ENCODE results near the gene COIL.
A peak's percentile ranks its signal among the peaks of the same experiment; 100 is the strongest.

DNA sequence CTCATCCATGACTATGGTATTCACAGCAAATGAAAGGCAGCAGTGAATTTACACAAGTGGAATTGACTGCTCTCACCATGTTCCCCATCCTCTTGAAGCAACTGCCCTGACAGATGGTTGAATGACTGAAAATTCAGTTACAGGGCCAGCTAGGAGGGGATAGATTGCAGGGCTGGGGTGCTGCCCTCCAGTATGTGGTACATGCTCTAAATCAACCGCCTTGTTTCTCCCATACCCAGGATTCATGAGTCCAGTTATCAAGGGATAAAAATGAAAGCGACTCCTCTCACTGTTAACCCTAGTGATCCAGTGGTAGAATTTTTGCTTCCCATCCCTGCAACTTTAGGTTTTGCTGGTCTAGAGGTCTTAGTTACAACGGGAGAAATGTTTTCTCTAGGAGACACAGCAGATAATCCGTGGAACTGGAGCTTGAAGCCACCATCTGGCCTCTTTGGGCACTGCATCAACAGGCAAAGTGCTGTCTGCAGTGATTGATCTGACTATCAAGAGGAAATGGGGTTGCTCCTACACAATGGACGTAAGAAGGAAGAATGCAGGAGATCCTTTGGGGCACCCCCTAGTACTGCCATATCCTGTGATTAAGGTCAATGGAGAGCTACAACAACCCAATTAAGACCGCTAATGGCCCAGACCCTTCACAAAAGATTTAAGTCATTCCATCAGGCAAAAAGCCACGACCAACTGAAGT is 49.0 kb upstream of the COIL start:
- no peak for TF ChIP-seq ZNF180 (CRISPR knock-in tag; IDR thresholded peaks at IDR 0.05; ENCODE audit: borderline replicate concordance, low read depth)
- TF ChIP-seq POLR2A (IDR thresholded peaks at IDR 0.05; ENCODE audit: insufficient read depth in 1 of 2, low read depth in 2 of 2, low read length in 2 of 2) = no peak
- TF ChIP-seq, protein P1, sequence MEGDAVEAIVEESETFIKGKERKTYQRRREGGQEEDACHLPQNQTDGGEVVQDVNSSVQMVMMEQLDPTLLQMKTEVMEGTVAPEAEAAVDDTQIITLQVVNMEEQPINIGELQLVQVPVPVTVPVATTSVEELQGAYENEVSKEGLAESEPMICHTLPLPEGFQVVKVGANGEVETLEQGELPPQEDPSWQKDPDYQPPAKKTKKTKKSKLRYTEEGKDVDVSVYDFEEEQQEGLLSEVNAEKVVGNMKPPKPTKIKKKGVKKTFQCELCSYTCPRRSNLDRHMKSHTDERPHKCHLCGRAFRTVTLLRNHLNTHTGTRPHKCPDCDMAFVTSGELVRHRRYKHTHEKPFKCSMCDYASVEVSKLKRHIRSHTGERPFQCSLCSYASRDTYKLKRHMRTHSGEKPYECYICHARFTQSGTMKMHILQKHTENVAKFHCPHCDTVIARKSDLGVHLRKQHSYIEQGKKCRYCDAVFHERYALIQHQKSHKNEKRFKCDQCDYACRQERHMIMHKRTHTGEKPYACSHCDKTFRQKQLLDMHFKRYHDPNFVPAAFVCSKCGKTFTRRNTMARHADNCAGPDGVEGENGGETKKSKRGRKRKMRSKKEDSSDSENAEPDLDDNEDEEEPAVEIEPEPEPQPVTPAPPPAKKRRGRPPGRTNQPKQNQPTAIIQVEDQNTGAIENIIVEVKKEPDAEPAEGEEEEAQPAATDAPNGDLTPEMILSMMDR (CRISPR knock-in tag; IDR thresholded peaks at IDR 0.05) = peak; percentile 80
- TF ChIP-seq ZNF232 (CRISPR knock-in tag; IDR thresholded peaks at IDR 0.05; ENCODE audit: borderline replicate concordance) = no peak
- TF ChIP-seq MTA1 (CRISPR knock-in tag; IDR thresholded peaks at IDR 0.05; ENCODE audit: borderline replicate concordance) = no peak
- TF ChIP-seq, protein P2, sequence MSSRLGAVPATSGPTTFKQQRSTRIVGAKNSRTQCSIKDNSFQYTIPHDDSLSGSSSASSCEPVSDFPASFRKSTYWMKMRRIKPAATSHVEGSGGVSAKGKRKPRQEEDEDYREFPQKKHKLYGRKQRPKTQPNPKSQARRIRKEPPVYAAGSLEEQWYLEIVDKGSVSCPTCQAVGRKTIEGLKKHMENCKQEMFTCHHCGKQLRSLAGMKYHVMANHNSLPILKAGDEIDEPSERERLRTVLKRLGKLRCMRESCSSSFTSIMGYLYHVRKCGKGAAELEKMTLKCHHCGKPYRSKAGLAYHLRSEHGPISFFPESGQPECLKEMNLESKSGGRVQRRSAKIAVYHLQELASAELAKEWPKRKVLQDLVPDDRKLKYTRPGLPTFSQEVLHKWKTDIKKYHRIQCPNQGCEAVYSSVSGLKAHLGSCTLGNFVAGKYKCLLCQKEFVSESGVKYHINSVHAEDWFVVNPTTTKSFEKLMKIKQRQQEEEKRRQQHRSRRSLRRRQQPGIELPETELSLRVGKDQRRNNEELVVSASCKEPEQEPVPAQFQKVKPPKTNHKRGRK (CRISPR knock-in tag; IDR thresholded peaks at IDR 0.05) = no peak
- no peak for TF ChIP-seq HHEX (CRISPR knock-in tag; IDR thresholded peaks at IDR 0.05)
- no peak for TF ChIP-seq ZNF430 (CRISPR knock-in tag; IDR thresholded peaks at IDR 0.05)
- TF ChIP-seq TEAD2 (CRISPR knock-in tag; IDR thresholded peaks at IDR 0.05) = no peak
- TF ChIP-seq ZNF75D (CRISPR knock-in tag; IDR thresholded peaks at IDR 0.05; ENCODE audit: borderline replicate concordance) = no peak
- TF ChIP-seq POLR2AphosphoS5 (IDR thresholded peaks at IDR 0.05; ENCODE audit: low read depth, low read length) = no peak
- TF ChIP-seq NFYB (CRISPR knock-in tag; IDR thresholded peaks at IDR 0.05) = no peak
- TF ChIP-seq SIX1 (CRISPR knock-in tag; IDR thresholded peaks at IDR 0.05; ENCODE audit: borderline replicate concordance) = no peak
